NCI-H1436 (cell line): ENCODE data around the gene ST3GAL4.

Experiments
- DNase-seq: peaks from one replicate; lab custom pipeline; 2025; lab: John Stamatoyannopoulos, UW

The ST3GAL4 gene

GRCh38 chr11:126408496-126408895 is 53.0 kb downstream of the ST3GAL4 start:
- DNase-seq: no peak

DNA sequence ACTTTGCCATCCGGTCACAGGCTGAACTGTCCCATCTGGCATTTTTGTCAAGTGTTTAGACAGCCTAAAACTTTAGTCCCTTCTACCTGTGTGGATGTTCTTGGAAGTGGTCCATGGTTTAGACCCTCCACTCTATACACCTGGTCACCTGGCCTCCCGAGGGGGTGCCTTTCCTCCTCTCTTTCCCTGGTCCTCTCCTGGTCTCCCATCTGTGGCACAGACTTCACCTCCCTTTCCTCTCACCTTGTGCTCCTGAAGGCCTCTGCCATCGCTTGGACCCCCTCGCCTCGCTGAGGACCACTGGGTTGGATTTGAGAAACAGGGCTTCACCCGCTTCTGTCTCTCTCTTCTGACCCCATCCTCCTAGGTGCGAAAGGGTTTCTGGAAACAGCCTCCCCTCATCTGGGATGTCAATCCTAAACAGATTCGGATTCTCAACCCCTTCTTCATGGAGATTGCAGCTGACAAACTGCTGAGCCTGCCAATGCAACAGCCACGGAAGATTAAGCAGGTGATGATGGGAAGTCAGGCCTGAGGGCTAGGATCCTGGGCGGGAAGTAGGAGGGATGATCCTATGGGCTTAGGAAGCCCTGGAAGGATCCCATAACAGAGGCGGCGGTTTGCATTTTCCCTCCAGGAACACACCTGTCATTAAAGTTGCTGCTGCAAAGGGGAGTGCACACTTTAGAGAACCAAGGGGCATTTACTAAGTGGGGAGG is 53.6 kb downstream of the ST3GAL4 start:
- no peak for DNase-seq

DNA sequence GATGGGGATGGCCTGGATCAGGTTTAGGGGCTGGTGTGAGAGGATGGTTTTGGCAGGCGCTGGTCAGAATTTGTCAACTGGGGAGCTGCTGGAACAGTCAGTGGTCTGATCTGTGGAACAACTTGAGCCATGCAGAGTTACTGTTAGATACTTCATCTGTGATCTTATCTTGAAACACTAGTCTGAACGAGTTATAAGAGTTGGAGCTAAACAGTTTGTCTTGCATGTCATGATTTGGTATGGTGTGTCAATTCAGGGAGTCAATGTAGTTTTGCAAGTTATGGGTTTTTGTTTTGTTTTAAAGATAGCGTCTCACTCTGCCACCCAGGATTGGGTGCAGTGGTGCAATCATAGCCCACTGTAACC is 54.1 kb downstream of the ST3GAL4 start:
- no peak for DNase-seq

DNA sequence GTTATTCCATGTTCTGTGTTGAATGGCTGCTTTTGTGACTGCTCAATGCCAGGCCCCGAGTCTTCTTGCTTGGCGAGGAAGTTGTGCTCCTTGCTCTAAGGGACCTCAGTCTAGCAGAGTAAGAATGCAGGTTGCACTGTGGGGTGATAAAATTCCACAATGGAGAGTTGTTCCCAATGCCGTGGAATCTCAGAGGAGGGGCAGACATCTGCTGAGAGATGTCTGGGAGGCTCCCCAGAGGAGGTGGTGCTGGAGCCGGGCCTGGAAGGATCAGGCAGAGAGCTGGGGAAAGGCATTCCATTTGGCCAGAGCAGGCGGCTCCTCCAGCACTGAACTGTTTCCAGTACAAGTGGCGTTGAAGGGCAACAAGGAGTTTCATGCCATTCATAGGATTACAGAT is 55.2 kb downstream of the ST3GAL4 start:
- DNase-seq: no peak

DNA sequence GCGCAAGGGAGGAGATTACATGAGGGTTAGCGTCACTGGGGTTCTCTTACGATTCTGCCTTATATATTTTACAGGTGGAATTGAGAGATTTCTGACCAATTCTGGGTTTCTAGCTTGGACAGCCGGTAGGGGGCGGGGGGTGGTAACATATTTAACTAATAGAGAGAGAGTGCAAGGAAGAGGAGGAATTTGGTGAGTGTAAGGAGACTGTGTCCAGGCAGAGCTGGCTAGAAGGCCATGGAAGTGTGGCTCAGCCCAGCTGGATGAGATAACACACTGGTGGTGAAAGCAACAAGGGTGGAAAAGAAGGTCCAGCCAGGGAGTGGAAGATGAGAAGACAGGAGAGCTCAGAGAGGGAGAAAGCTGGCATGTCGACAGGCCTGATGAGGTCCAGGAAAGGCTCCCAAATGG is 56.5 kb downstream of the ST3GAL4 start:
- no peak for DNase-seq

DNA sequence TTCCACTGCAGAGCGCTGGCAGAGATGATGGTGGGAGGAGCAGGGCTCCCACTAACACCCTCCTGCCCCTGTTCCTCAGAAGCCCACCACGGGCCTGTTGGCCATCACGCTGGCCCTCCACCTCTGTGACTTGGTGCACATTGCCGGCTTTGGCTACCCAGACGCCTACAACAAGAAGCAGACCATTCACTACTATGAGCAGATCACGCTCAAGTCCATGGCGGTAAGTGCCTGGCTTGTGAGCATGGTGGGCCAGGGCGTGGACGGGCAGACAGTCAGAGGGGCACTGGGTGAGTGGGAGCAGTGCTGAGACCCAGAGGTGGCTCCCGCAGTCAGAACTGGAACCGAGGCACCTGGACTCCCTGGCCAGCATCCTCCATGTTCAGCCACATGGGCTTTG is 57.9 kb downstream of the ST3GAL4 start:
- DNase-seq: no peak

- no peak for DNase-seq
Observed at GRCh38 chr11:126413843-126414405, 58.4 kb downstream of the ST3GAL4 start.

- DNase-seq: no peak
Observed at GRCh38 chr11:126414615-126415014, 59.1 kb downstream of the ST3GAL4 start.

- no peak for DNase-seq
Observed at GRCh38 chr11:126415128-126415527, 59.6 kb downstream of the ST3GAL4 start.

DNA sequence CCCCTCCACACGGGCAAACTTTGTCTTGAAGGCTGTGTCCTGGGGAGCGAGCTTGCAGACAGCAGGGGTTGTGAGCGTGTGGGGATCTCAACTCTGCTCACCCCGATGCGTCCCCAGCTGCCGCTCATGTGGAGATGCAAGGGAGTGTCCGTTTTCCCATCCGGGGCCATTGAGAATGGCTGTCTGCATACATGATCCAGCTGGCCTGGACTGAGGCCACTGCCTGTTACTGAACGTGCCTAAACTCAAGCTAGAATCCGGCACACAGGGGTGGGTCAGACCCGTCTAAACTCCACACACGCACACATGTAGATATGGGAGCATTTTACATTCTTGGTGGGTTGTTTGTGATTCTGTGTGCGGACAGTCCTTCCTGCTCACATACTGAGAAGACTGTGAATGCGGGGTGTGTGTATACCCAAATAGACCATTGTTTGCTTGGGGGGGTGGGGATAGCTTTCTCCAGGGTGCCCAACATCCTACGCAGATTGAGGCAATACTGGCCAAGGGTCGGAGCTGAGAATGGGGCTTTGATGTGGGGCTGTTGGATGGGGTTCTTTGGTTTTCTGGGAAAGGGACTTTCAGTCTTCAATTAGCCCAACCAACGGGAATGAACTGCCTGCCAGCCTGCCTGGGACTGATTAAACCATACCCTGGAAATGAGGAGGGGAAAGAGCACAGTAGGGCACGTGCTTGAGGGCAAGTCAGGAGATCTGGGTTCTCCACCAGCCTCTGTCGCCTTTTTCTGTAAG is 60.4 kb downstream of the ST3GAL4 start:
- no peak for DNase-seq

DNA sequence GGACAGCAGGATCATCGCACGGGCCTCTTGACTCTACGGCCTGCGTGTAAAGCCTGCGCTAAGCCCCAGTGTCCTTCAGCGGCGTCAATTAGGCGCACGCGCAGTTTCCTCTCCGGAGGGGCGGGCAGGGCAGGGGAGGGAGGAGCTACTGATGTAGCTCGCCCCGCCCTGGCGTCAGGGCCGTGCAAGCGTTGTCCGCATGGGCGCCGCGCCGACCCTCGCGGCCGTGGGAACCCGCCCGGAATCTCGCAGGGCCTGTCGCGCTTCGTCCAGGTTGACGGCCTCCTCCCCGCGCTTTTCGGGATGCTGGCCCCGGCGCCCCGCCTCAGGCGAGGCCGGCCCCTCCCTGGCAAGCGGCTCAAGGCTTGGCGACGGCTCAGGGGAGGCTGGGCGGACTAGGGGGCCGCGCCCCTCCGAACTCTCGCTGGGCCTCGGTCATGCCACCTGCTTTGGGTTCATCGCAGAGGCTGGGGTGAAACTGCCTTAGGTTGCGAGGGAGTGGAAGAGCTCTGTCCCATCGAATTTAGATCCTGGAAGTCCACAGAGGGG is 61.1 kb downstream of the ST3GAL4 start:
- DNase-seq: peak; percentile 62

GRCh38 chr11:126417091-126417862 is 61.8 kb downstream of the ST3GAL4 start:
- no peak for DNase-seq

- no peak for DNase-seq
Observed at GRCh38 chr11:126418887-126419286, 63.4 kb downstream of the ST3GAL4 start.

DNA sequence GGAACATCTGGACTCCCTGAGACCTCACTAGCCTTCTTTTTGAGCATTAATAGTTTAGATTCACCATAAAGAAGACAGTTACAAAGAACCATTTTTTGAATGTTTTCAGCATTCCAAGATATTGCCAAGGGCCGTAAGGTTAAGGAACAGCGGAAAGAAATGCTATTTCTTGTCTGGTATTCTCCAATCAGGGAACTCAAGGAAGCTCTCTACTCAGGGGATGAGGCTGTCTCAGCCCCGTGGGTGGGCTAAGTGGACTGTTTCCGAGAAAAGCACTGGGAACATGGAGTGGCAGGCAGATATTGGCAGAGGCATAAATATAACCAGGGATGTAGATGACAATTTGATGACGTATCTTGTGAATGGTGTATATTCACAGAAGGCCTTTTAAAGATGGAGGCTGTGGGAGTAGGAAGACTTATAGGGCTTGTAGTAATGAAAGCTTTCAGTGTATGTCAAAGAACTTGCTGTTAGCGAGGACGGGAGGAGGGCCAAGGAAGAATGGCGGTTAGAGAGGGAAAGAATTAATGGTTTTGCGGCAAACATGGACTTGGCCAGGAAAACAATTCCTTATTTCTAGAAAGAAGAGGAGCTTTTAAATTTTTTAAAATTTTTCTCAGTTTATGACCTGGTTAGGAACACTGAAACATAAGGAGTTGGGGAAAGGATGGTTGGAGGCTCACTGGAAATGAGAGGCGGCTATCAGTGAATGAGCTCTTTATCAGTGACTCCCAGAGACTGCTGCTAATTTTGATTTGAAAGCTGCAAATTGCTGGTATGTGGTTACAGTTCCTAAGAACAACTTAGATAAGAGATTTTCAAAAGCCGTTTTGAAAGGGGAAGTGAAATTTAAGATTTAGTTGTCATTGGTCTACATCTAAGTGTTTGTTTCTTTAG is 64.6 kb downstream of the ST3GAL4 start:
- no peak for DNase-seq

DNA sequence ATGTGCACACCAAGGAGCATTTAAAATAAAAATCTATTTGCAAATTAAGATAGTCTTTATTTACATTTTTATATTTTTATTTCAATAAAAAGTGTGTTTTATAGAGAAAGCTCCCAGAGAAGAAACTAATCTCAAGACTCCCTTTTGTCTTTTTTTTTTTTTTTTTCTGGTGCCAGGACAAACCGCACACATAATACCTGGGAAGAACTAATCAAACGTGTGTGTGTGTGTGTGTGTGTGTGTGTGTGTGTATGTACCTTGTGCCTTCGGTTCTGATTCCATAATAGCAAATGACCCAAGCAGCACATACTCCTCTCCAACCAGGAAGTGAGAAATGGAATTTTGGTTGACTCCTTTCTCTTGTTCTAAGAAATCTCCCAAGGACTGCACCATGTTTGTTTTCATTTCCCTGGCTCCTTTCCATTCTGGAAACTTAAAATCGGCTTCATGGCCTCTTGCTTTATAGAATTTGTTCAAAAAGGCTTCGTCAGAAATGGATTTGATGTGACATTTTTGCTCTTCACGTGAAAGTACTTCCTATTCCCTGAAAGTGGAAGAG is 65.3 kb downstream of the ST3GAL4 start:
- DNase-seq: no peak

DNA sequence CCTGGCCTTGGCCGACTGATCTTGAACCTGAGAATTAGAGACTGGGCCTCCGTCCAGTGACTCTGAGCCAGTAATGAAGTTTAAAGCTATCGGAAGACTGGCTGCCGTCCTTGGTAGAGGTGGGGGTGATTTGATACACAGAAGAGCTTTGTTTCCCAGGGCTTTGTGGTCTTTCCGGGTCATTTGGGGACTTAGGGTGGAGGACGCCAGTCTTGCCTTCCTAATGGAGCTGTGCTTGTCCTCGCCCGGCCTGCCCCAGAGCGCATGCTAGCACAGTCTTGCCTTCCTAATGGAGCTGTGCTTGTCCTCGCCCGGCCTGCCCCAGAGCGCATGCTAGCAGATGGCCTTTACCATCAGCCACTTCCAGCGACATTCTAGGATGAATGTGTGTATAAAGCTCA is 65.8 kb downstream of the ST3GAL4 start:
- no peak for DNase-seq

DNA sequence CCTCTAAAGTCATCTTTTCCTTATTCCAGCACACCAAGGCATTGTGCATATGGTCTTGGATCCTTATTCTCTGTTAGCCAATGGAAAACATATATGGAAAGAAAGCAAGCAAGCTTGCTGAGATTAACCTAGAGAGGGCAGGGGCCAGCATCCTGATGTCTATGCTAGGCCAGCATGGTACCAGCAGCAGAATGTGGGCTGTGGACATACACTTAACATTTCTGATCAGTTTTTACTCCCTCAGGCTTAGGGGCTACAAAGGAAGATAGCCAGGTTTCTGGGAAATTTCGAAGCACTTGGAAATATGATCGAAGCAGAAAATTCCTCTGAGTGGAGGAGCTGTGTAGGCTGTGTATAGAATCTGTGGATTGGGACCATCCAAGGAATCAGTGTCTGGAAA is 67.0 kb downstream of the ST3GAL4 start:
- no peak for DNase-seq

DNA sequence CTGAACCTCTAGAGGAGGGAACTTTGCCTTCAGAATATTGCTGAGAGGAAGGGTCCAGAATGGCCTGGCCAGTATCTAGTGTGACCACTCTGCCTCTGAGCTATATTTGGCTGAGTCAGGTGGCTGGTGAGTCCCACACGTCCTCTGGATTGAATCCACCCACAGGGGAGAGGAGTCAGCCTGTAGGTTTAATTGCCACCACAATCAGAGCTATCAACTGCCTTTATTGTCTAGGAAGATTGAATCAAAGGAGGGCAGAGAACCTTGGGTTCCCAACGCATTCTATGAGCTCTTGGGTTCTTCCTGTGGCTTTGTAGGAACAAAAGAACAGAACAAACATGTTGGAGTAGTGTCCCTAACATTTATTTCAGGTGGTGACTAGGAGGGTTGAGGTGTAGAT is 67.7 kb downstream of the ST3GAL4 start:
- no peak for DNase-seq

GRCh38 chr11:126423743-126424142 is 68.3 kb downstream of the ST3GAL4 start:
- DNase-seq: no peak

DNA sequence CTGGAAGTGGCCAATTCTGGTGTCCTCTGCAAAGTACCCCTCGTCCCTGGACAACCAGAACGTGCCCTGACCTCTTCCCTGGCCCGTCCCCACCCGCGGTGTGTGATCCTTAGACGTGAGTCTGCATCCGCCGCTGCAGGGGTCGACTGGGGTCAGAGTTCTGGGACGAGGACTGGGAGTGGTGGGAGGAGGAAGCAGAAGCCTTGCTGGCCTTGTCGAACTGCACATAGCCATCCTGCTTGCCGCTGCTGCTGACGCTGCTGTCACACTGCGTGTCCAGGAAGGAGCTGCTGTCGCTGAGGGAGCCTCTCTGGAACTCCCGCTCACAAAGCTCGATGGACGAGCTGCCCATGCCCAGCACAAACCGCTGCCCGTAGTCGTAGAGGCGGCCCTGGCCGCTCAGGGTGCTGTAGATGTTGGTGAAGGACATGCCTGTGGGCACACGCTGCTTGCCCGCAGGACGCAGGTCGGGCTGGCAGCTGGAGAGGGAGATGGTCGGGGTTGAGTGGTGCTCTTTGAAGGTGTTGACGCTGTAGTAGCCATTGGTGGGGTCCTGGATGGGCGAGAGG is 69.1 kb downstream of the ST3GAL4 start:
- no peak for DNase-seq

DNA sequence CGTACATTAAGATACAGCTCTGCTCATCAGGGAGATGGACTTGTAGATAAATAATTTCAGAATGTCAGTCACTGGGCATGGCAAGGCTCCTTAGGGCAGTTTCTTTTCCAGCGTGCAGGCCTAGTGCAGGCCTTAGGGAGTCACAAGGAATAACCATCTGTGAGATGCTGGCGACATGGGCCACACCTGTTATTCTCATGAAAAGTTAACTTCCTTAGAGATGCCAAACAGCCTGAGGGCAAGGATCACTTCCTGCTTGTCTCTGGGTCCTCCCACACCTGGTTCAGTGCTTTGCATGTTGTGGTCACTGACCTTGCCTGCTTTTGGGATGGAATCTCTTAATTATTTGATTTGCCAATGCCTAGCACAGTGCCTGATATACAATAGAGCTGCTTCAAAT is 70.6 kb downstream of the ST3GAL4 start:
- DNase-seq: no peak
